ENCODE measurements around the gene BRD4.

- no peak for TF ChIP-seq REST (IDR thresholded peaks at IDR 0.05; ENCODE audit: insufficient read depth in 1 of 2, low read depth in 2 of 2, low read length in 2 of 2)
- TF ChIP-seq POLR2AphosphoS5 (IDR thresholded peaks at IDR 0.05; ENCODE audit: low read depth, low read length), result peak; percentile 63; the same call in 1 of the 2 replicates
- peak; percentile 65 for TF ChIP-seq FOXP2 (optimal IDR thresholded peaks at IDR 0.05; ENCODE audit: borderline replicate concordance, extremely low read depth, extremely low read length, insufficient read depth)
- TF ChIP-seq SIN3A (IDR thresholded peaks at IDR 0.05; ENCODE audit: borderline replicate concordance, insufficient read depth, low read length), result no peak
- TF ChIP-seq TAF1 (IDR thresholded peaks at IDR 0.05; ENCODE audit: borderline replicate concordance, insufficient read depth, low read length), result peak; percentile 79; the same call in 1 of the 2 replicates
Measured at GRCh38 chr19:15332311-15332996, at the start of gene BRD4.
